Panc1 (cell line): ENCODE results near the gene GARRE1. TPM values are rescaled to one million over a fixed set of nuclear protein-coding genes. Genes with fewer than 3 reads are reported as not detected.

Experiments
- ATAC-seq: fragments of 200-7000 bp; cut with Tn5 transposase; 2 replicates; pipeline ENCODE4 v1.9.1; 2020; ENCODE audit warnings: mild to moderate bottlenecking, moderate library complexity
- BruUV-seq: library from RNA; stranded (reverse); fragments of 400-500 nt; replicated peaks from 2 replicates; lab custom pipeline; 2021; lab: Mats Ljungman, UMichigan
- CTCF ChIA-PET: fragments of 300-600 bp; sonication (Branson Sonifier 250); formaldehyde crosslinking; loops from one replicate; lab custom pipeline; 2022; ENCODE audit warnings: antibody characterized with exemption; lab: Charles Lee
- POLR2A ChIA-PET: fragments of 300-600 bp; sonication (Branson Sonifier 250); formaldehyde crosslinking; loops from one replicate; lab custom pipeline; 2022; ENCODE audit warnings: antibody characterized with exemption; lab: Charles Lee
- DNase-seq: peaks from one replicate; pipeline ENCODE4 v3.0.0-alpha.2; 2010; ENCODE audit warnings: low read depth, low spot score
- H3K27ac ChIP-seq: 2 replicates; pipeline ENCODE4 v1.5.1; 2011; ENCODE audit warnings: mild to moderate bottlenecking, low read length, inconsistent platforms
- H3K27me3 ChIP-seq: fragments of 200-500 bp; sonication (Bioruptor generic); 2 replicates; pipeline ENCODE4 v1.6.0; 2014; ENCODE audit warnings: low read length, inconsistent platforms; ENCODE audit not compliant: control insufficient read depth, insufficient read depth
- H3K36me3 ChIP-seq: fragments of 200-500 bp; sonication (Bioruptor generic); 2 replicates; pipeline ENCODE4 v1.5.1; 2014; ENCODE audit warnings: inconsistent platforms, mild to moderate bottlenecking, low read length, moderate library complexity; ENCODE audit not compliant: control insufficient read depth, insufficient read depth
- H3K4me1 ChIP-seq: 2 replicates; pipeline ENCODE4 v1.5.1; 2011; ENCODE audit warnings: inconsistent platforms, mild to moderate bottlenecking, low read length, moderate library complexity; ENCODE audit not compliant: control insufficient read depth, insufficient read depth
- H3K4me3 ChIP-seq, 2 experiments: 2 replicates each; pipeline ENCODE4 v1.5.1; 2011 to 2012; ENCODE audit warnings: low read depth in 2 of 2, low read length in 2 of 2, mild to moderate bottlenecking in 2 of 2, inconsistent platforms in 1 of 2, moderate library complexity in 1 of 2
- H3K9me3 ChIP-seq: fragments of 200-500 bp; sonication (Bioruptor generic); 2 replicates; pipeline ENCODE4 v1.5.1; 2014; ENCODE audit warnings: low read depth, mild to moderate bottlenecking, inconsistent platforms, low read length, moderate library complexity; ENCODE audit not compliant: control insufficient read depth, insufficient read depth
- POLR2AphosphoS5 ChIP-seq: IDR thresholded peaks from 2 replicates; pipeline ENCODE4 v1.6.1; 2012; ENCODE audit warnings: mild to moderate bottlenecking, low read depth, low read length, moderate library complexity
- SIN3A ChIP-seq: IDR thresholded peaks from 2 replicates; pipeline ENCODE4 v1.6.1; 2012; ENCODE audit warnings: low read depth, mild to moderate bottlenecking, low read length, moderate library complexity, borderline replicate concordance; ENCODE audit not compliant: insufficient read depth
- TCF7L2 ChIP-seq: IDR thresholded peaks from 2 replicates; pipeline ENCODE4 v1.6.1; 2011; ENCODE audit warnings: mild to moderate bottlenecking, low read depth, low read length, inconsistent platforms
- in situ Hi-C: cut with HindIII; loops from 2 replicates; pipeline ENCODE4 v1.10.0; 2016; ENCODE audit warnings: low sequenced_read_pairs, low pct_unique_long_range_greater_than_20kb
- intact Hi-C: fragments of 100-400 bp; cut with micrococcal nuclease; formaldehyde crosslinking; loops from one replicate; pipeline ENCODE4 v1.10.0; 2022; ENCODE audit not compliant: unreplicated experiment
- total RNA-seq: library from RNA; stranded (reverse); gene quantifications from one replicate; pipeline ENCODE4 v1.2.1, GENCODE V29; 2021; ENCODE audit not compliant: unreplicated experiment
- TF ChIP-seq, protein P1 (sequence below), 2 experiments: IDR thresholded peaks; 2 replicates each; pipeline ENCODE4 v1.6.1; 2011 to 2012; ENCODE audit warnings: low read depth in 2 of 2, control low read depth in 1 of 2, low read length in 1 of 2, mild to moderate bottlenecking in 1 of 2, moderate library complexity in 1 of 2; ENCODE audit not compliant: insufficient read depth in 1 of 2
- TF ChIP-seq, protein P2 (sequence below): fragments of 450-650 bp; IDR thresholded peaks from 2 replicates; pipeline ENCODE4 v1.5.1; 2017; ENCODE audit warnings: mild to moderate bottlenecking

GARRE1 gene
- total RNA-seq, 1 experiment from 2014 or later: 19.7 TPM

DNA sequence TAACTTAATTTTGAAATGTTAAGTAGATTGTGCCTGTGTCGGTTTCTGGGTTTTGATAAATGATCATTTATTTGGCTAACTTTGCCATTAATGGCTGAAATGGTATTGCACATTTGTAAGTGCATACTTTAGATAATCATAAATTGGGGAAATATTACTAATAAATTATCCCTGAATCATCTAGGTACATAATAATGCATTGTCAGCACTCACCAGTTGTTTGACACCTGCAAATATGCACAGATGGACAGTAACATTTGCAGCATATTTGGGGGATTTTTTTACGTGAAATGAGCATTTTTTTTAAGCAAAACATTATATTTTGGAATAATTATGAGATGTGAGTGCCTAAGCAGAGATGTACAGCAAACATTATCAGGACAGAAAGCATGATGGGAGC, 41.1 kb upstream of the GARRE1 start:
- TF ChIP-seq SIN3A (no peak), TCF7L2 (no peak), POLR2AphosphoS5 (no peak)
- TF ChIP-seq, protein P1, sequence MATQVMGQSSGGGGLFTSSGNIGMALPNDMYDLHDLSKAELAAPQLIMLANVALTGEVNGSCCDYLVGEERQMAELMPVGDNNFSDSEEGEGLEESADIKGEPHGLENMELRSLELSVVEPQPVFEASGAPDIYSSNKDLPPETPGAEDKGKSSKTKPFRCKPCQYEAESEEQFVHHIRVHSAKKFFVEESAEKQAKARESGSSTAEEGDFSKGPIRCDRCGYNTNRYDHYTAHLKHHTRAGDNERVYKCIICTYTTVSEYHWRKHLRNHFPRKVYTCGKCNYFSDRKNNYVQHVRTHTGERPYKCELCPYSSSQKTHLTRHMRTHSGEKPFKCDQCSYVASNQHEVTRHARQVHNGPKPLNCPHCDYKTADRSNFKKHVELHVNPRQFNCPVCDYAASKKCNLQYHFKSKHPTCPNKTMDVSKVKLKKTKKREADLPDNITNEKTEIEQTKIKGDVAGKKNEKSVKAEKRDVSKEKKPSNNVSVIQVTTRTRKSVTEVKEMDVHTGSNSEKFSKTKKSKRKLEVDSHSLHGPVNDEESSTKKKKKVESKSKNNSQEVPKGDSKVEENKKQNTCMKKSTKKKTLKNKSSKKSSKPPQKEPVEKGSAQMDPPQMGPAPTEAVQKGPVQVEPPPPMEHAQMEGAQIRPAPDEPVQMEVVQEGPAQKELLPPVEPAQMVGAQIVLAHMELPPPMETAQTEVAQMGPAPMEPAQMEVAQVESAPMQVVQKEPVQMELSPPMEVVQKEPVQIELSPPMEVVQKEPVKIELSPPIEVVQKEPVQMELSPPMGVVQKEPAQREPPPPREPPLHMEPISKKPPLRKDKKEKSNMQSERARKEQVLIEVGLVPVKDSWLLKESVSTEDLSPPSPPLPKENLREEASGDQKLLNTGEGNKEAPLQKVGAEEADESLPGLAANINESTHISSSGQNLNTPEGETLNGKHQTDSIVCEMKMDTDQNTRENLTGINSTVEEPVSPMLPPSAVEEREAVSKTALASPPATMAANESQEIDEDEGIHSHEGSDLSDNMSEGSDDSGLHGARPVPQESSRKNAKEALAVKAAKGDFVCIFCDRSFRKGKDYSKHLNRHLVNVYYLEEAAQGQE (IDR thresholded peaks at IDR 0.05; ENCODE audit: insufficient read depth in 1 of 2, low read depth in 2 of 2, low read length in 1 of 2): no peak
- TF ChIP-seq, protein P2, sequence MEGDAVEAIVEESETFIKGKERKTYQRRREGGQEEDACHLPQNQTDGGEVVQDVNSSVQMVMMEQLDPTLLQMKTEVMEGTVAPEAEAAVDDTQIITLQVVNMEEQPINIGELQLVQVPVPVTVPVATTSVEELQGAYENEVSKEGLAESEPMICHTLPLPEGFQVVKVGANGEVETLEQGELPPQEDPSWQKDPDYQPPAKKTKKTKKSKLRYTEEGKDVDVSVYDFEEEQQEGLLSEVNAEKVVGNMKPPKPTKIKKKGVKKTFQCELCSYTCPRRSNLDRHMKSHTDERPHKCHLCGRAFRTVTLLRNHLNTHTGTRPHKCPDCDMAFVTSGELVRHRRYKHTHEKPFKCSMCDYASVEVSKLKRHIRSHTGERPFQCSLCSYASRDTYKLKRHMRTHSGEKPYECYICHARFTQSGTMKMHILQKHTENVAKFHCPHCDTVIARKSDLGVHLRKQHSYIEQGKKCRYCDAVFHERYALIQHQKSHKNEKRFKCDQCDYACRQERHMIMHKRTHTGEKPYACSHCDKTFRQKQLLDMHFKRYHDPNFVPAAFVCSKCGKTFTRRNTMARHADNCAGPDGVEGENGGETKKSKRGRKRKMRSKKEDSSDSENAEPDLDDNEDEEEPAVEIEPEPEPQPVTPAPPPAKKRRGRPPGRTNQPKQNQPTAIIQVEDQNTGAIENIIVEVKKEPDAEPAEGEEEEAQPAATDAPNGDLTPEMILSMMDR: no peak
- Histone ChIP-seq H3K27ac (no peak overlapping the region), H3K4me3 (no peak overlapping the region), H3K36me3 (peaks cover 25% of the 10 kb centered on the region), H3K4me1 (peaks cover 10% of the 10 kb centered on the region), H3K27me3 (no peaks in the 10 kb centered on the region), H3K9me3 (no peaks in the 10 kb centered on the region)
- ChIA-PET POLR2A (no interaction called here), CTCF (no interaction called here)
- DNase-seq (no peak), ATAC-seq (no peak)
- intact Hi-C loops (no loop called here), in situ Hi-C loops (no loop called here)
- no TSS peak for BruUV-seq

DNA sequence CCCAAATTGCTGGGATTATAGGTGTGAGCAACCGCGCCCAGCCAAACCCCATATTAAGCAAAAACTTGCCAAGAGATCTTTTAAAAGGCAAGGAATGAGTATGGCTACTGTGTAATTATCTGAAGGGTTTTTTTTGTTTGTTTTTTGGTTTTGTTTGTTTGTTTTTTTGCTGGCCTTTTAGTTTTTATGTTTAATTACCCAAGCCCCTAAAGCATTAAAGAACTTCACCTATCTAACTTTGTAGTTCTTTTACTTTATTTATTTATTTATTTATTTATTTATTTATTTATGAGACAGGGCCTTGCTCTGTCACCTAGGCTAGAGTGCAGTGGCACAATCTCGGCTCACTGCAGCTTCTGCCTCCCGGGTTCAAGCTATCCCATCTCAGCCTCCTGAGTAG, 40.3 kb upstream of the GARRE1 start:
- H3K4me3 ChIP-seq: no peak overlapping the region
- in situ Hi-C loops: no loop called here
- ChIA-PET POLR2A (no interaction called here), CTCF (no interaction called here)
- TF ChIP-seq POLR2AphosphoS5 (no peak), TCF7L2 (no peak), SIN3A (no peak)
- TF ChIP-seq, protein P2: no peak
- TF ChIP-seq, protein P1 (IDR thresholded peaks at IDR 0.05; ENCODE audit: insufficient read depth in 1 of 2, low read depth in 2 of 2, low read length in 1 of 2): no peak
- H3K4me1 ChIP-seq: peaks cover 17% of the 10 kb centered on the region
- ATAC-seq: no peak
- no peak overlapping the region for H3K27ac ChIP-seq
- BruUV-seq: no TSS peak
- DNase-seq: no peak
- intact Hi-C loops: no loop called here
- H3K27me3 ChIP-seq: no peaks in the 10 kb centered on the region
- no peaks in the 10 kb centered on the region for H3K9me3 ChIP-seq
- peaks cover 22% of the 10 kb centered on the region for H3K36me3 ChIP-seq
